Measurements from ENCODE around the gene PARP14.
"Not testable (repeated sequence)": the region's sequence is repeated elsewhere in the genome, so short reads cannot be mapped to it uniquely, and the experiment has no call there.

Gene PARP14

GRCh38 chr3:122680475-122681283 is at the start of gene PARP14:
Gene PARP14, plus strand, starts transcription at chr3:122680839. Its CDS starts 45 bp downstream, at chr3:122680884.
- CTCF ChIA-PET: interaction anchor here (1.2 to 6.7 kb wide), 10 partner anchors 12 to 291 kb away, joined by 3 to 183 read pairs (median 8); partner anchors contain the start of genes DTX3L and PARP9
- no peaks in the 10 kb centered on the region for H3K27me3 Mint-ChIP-seq
- peaks cover 67% of the 10 kb centered on the region for H3K4me1 Mint-ChIP-seq

GRCh38 chr3:122635789-122636188 is 44.9 kb upstream of the PARP14 start:
- Mint-ChIP-seq H3K4me3 (no peak overlapping the region), H3K27me3 (no peaks in the 10 kb centered on the region), H3K4me1 (peaks cover under 1% of the 10 kb centered on the region), H3K36me3 (peaks cover 66% of the 10 kb centered on the region), H3K27ac (no peak overlapping the region), H3K9me3 (no peaks in the 10 kb centered on the region)
- no peak for DNase-seq
- CTCF ChIA-PET: no interaction called here

More at GRCh38 chr3:122680475-122681283, at the start of gene PARP14:
- H3K9me3 Mint-ChIP-seq: no peaks in the 10 kb centered on the region
- peak within 1 kb of the TSS; percentile 98 for H3K27ac Mint-ChIP-seq
- H3K4me3 Mint-ChIP-seq: peak within 1 kb of the TSS; percentile 88
- DNase-seq: peak; percentile 84
- peaks cover 36% of the 10 kb centered on the region for H3K36me3 Mint-ChIP-seq

GRCh38 chr3:122636697-122637096 is 43.9 kb upstream of the PARP14 start:
- DNase-seq: no peak
- Mint-ChIP-seq H3K36me3 (peaks cover 65% of the 10 kb centered on the region), H3K4me3 (no peak overlapping the region), H3K9me3 (no peaks in the 10 kb centered on the region), H3K4me1 (peaks cover 5% of the 10 kb centered on the region), H3K27ac (no peak overlapping the region), H3K27me3 (no peaks in the 10 kb centered on the region)
- CTCF ChIA-PET: no interaction called here

GRCh38 chr3:122640437-122640999 is 40.1 kb upstream of the PARP14 start:
- no peaks in the 10 kb centered on the region for H3K9me3 Mint-ChIP-seq
- H3K27me3 Mint-ChIP-seq: peaks cover 4% of the 10 kb centered on the region
- CTCF ChIA-PET: interaction anchor here (1.8 kb wide), 1 partner anchor 10 kb away, joined by 6 read pairs; no protein-coding TSS in a partner anchor
- DNase-seq: no peak
- H3K4me1 Mint-ChIP-seq: peaks cover 40% of the 10 kb centered on the region
- H3K4me3 Mint-ChIP-seq: no peak overlapping the region
- H3K27ac Mint-ChIP-seq: no peak overlapping the region
- peaks cover 55% of the 10 kb centered on the region for H3K36me3 Mint-ChIP-seq

GRCh38 chr3:122642935-122643334 is 37.7 kb upstream of the PARP14 start:
- Mint-ChIP-seq H3K36me3 (peaks cover 36% of the 10 kb centered on the region), H3K27ac (peak overlapping the region; percentile 90), H3K4me3 (peak overlapping the region; percentile 16), H3K9me3 (no peaks in the 10 kb centered on the region), H3K4me1 (peaks cover 60% of the 10 kb centered on the region), H3K27me3 (peaks cover 4% of the 10 kb centered on the region)
- DNase-seq: no peak
- CTCF ChIA-PET: interaction anchor here (1.3 kb wide), 1 partner anchor 37 kb away, joined by 5 read pairs; no protein-coding TSS in a partner anchor

- peaks cover 55% of the 10 kb centered on the region for H3K4me1 Mint-ChIP-seq
- H3K36me3 Mint-ChIP-seq: peaks cover 15% of the 10 kb centered on the region
Measured at GRCh38 chr3:122646146-122646988, 34.3 kb upstream of the PARP14 start.

GRCh38 chr3:122651233-122651907 is 29.3 kb upstream of the PARP14 start:
- H3K27ac Mint-ChIP-seq, H3K36me3 Mint-ChIP-seq, CTCF ChIA-PET, H3K9me3 Mint-ChIP-seq, H3K4me3 Mint-ChIP-seq, DNase-seq: not testable (repeated sequence)
- Mint-ChIP-seq H3K27me3 (peaks cover 25% of the 10 kb centered on the region), H3K4me1 (peaks cover 14% of the 10 kb centered on the region)

More at GRCh38 chr3:122646146-122646988, 34.3 kb upstream of the PARP14 start:
- peak overlapping the region; percentile 93 for H3K27ac Mint-ChIP-seq
- no peaks in the 10 kb centered on the region for H3K9me3 Mint-ChIP-seq
- CTCF ChIA-PET: interaction anchor here (1.0 to 2.3 kb wide), 3 partner anchors 23 to 82 kb away, joined by 3 to 9 read pairs (median 3); partner anchors contain the start of genes DTX3L and PARP9
- H3K27me3 Mint-ChIP-seq: peaks cover 15% of the 10 kb centered on the region
- peak overlapping the region; percentile 71 for H3K4me3 Mint-ChIP-seq
- DNase-seq: no peak

GRCh38 chr3:122651962-122652361 is 28.7 kb upstream of the PARP14 start:
- H3K9me3 Mint-ChIP-seq, H3K27ac Mint-ChIP-seq, DNase-seq, H3K36me3 Mint-ChIP-seq, H3K4me3 Mint-ChIP-seq, H3K4me1 Mint-ChIP-seq, CTCF ChIA-PET: not testable (repeated sequence)
- peaks cover 25% of the 10 kb centered on the region for H3K27me3 Mint-ChIP-seq

GRCh38 chr3:122658336-122658735 is 22.3 kb upstream of the PARP14 start:
- H3K27me3 Mint-ChIP-seq: peaks cover 38% of the 10 kb centered on the region
- H3K36me3 Mint-ChIP-seq, H3K9me3 Mint-ChIP-seq, H3K4me3 Mint-ChIP-seq, H3K27ac Mint-ChIP-seq, CTCF ChIA-PET, DNase-seq, H3K4me1 Mint-ChIP-seq: not testable (repeated sequence)

GRCh38 chr3:122660297-122660974 is 20.2 kb upstream of the PARP14 start:
- no peak for DNase-seq
- CTCF ChIA-PET: interaction anchor here (0.8 kb wide), 1 partner anchor 99 kb away, joined by 3 read pairs; no protein-coding TSS in a partner anchor
- H3K4me3 Mint-ChIP-seq: no peak overlapping the region
- H3K36me3 Mint-ChIP-seq: no peaks in the 10 kb centered on the region
- no peak overlapping the region for H3K27ac Mint-ChIP-seq
- H3K4me1 Mint-ChIP-seq: peaks cover 2% of the 10 kb centered on the region
- H3K9me3 Mint-ChIP-seq: peaks cover 9% of the 10 kb centered on the region
- H3K27me3 Mint-ChIP-seq: peaks cover 29% of the 10 kb centered on the region

- no peaks in the 10 kb centered on the region for H3K36me3 Mint-ChIP-seq
- H3K4me1 Mint-ChIP-seq: peaks cover 2% of the 10 kb centered on the region
- peaks cover 9% of the 10 kb centered on the region for H3K9me3 Mint-ChIP-seq
- peaks cover 29% of the 10 kb centered on the region for H3K27me3 Mint-ChIP-seq
- H3K4me3 Mint-ChIP-seq: no peak overlapping the region
- CTCF ChIA-PET: interaction anchor here (1.3 kb wide), 1 partner anchor 18 kb away, joined by 4 read pairs; no protein-coding TSS in a partner anchor
- no peak for DNase-seq
- no peak overlapping the region for H3K27ac Mint-ChIP-seq
Measured at GRCh38 chr3:122661633-122662032, 19.0 kb upstream of the PARP14 start.

GRCh38 chr3:122662505-122662904 is 18.1 kb upstream of the PARP14 start:
- Mint-ChIP-seq H3K9me3 (peaks cover 7% of the 10 kb centered on the region), H3K4me3 (no peak overlapping the region), H3K27me3 (peaks cover 29% of the 10 kb centered on the region), H3K36me3 (no peaks in the 10 kb centered on the region), H3K27ac (no peak overlapping the region), H3K4me1 (peaks cover 2% of the 10 kb centered on the region)
- CTCF ChIA-PET: interaction anchor here (1.3 kb wide), 1 partner anchor 17 kb away, joined by 4 read pairs; no protein-coding TSS in a partner anchor
- no peak for DNase-seq

GRCh38 chr3:122665226-122665786 is 15.3 kb upstream of the PARP14 start:
- H3K4me1 Mint-ChIP-seq: peaks cover 16% of the 10 kb centered on the region
- no peak overlapping the region for H3K4me3 Mint-ChIP-seq
- peaks cover 10% of the 10 kb centered on the region for H3K9me3 Mint-ChIP-seq
- DNase-seq: no peak
- no peak overlapping the region for H3K27ac Mint-ChIP-seq
- H3K36me3 Mint-ChIP-seq: no peaks in the 10 kb centered on the region
- H3K27me3 Mint-ChIP-seq: peaks cover 23% of the 10 kb centered on the region
- CTCF ChIA-PET: no interaction called here

All from activated naive CD4-positive, alpha-beta T cell treated with anti-CD3 and anti-CD28 coated beads, Interleukin-2, amount 10 ng/mL, durations not matched to agents 7 days and 5 days (primary cell).